Vagina (tissue), 2 donors: ENCODE results near the gene CDH6. TPM values are rescaled to one million over a fixed set of nuclear protein-coding genes. Genes with fewer than 3 reads are reported as not detected.

Source experiments
- DNase-seq, 2 donors: peaks; one replicate each; pipeline ENCODE4 v3.0.0-alpha.2; 2017; ENCODE audit errors: extremely low spot score in 2 of 2
- H3K27ac ChIP-seq: fragments of 200-600 bp; sonication (generic); one replicate; pipeline ENCODE4 v1.5.1; 2019
- H3K27me3 ChIP-seq: fragments of 200-600 bp; sonication (generic); one replicate; pipeline ENCODE4 v1.5.1; 2019
- H3K36me3 ChIP-seq, 2 donors: fragments of 200-600 bp; sonication (generic); one replicate each; pipeline ENCODE4 v1.5.1; 2017 to 2019
- H3K4me1 ChIP-seq: fragments of 200-600 bp; sonication (generic); one replicate; pipeline ENCODE4 v1.5.1; 2019
- H3K4me3 ChIP-seq, 2 donors: fragments of 200-600 bp; sonication (generic); 1 replicate in 1 of 2; 2 replicates in 1 of 2; pipeline ENCODE4 v1.5.1; 2016 to 2019
- H3K9me3 ChIP-seq: fragments of 200-600 bp; sonication (generic); one replicate; pipeline ENCODE4 v1.5.1; 2019
- CTCF ChIP-seq, 3 experiments: fragments of 450-650 bp in 2 of 3; fragments of 200-600 bp in 1 of 3; sonication (generic) in 1 of 3; IDR thresholded peaks; one replicate each; pipeline ENCODE4 v1.5.1; 2017 to 2019; ENCODE audit warnings: antibody characterized with exemption in 3 of 3, mild to moderate bottlenecking in 2 of 3, moderate library complexity in 2 of 3
- POLR2A ChIP-seq, 2 donors: fragments of 450-650 bp; IDR thresholded peaks; one replicate each; pipeline ENCODE4 v1.6.1; 2017; ENCODE audit warnings: antibody characterized with exemption in 2 of 2, mild to moderate bottlenecking in 2 of 2, moderate library complexity in 2 of 2
- POLR2AphosphoS5 ChIP-seq, 2 donors: sonication (generic); formaldehyde crosslinking; IDR thresholded peaks; one replicate each; pipeline ENCODE4 v1.9.0; 2017; ENCODE audit warnings: antibody characterized with exemption in 2 of 2, mild to moderate bottlenecking in 2 of 2, low read depth in 1 of 2; ENCODE audit not compliant: insufficient read depth in 1 of 2
- intact Hi-C: fragments of 100-400 bp; cut with DNase I; formaldehyde crosslinking; loops from one replicate; pipeline ENCODE4 v1.15.1; 2023
- total RNA-seq: library from RNA; depleted of rRNA; stranded (reverse); fragments of >200 nt; gene quantifications from one replicate; pipeline ENCODE4 v1.2.3, GENCODE V29; 2016

CDH6 gene
- total RNA-seq, 1 donor from 2014 or later, result 5.2 TPM

- H3K27ac ChIP-seq, result no peak overlapping the region
- intact Hi-C loops, result no loop called here
- TF ChIP-seq POLR2A (IDR thresholded peaks at IDR 0.05) (no peak), POLR2AphosphoS5 (IDR thresholded peaks at IDR 0.05; ENCODE audit: insufficient read depth in 1 of 2, low read depth in 1 of 2) (no peak), CTCF (IDR thresholded peaks at IDR 0.05) (no peak)
- H3K36me3 ChIP-seq, result no peaks in the 10 kb centered on the region
- H3K27me3 ChIP-seq, result no peaks in the 10 kb centered on the region
- no peak overlapping the region for H3K4me3 ChIP-seq
- H3K9me3 ChIP-seq, result no peaks in the 10 kb centered on the region
- H3K4me1 ChIP-seq, result no peaks in the 10 kb centered on the region
- DNase-seq, result no peak
These were observed 51.4 kb downstream of the CDH6 start for GRCh38 chr5:31244921-31245320.

- intact Hi-C loops, result no loop called here
- Histone ChIP-seq H3K4me3 (no peak overlapping the region), H3K27me3 (no peaks in the 10 kb centered on the region), H3K36me3 (no peaks in the 10 kb centered on the region), H3K4me1 (no peaks in the 10 kb centered on the region), H3K9me3 (no peaks in the 10 kb centered on the region), H3K27ac (no peak overlapping the region)
- TF ChIP-seq CTCF (IDR thresholded peaks at IDR 0.05) (no peak), POLR2AphosphoS5 (IDR thresholded peaks at IDR 0.05; ENCODE audit: insufficient read depth in 1 of 2, low read depth in 1 of 2) (no peak), POLR2A (IDR thresholded peaks at IDR 0.05) (no peak)
- no peak for DNase-seq
These were observed 53.9 kb downstream of the CDH6 start for GRCh38 chr5:31247381-31247780.

GRCh38 chr5:31250201-31250600 lies 56.7 kb downstream of the CDH6 start:
- no peak for DNase-seq
- Histone ChIP-seq H3K4me3 (no peak overlapping the region), H3K4me1 (no peaks in the 10 kb centered on the region), H3K36me3 (no peaks in the 10 kb centered on the region), H3K9me3 (no peaks in the 10 kb centered on the region), H3K27ac (no peak overlapping the region), H3K27me3 (no peaks in the 10 kb centered on the region)
- no peak for TF ChIP-seq POLR2AphosphoS5 (IDR thresholded peaks at IDR 0.05; ENCODE audit: insufficient read depth in 1 of 2, low read depth in 1 of 2)
- no peak for TF ChIP-seq POLR2A (IDR thresholded peaks at IDR 0.05)
- no peak for TF ChIP-seq CTCF (IDR thresholded peaks at IDR 0.05)
- intact Hi-C loops, result no loop called here

GRCh38 chr5:31251032-31251431 lies 57.5 kb downstream of the CDH6 start:
- H3K4me3 ChIP-seq, result no peak overlapping the region
- no peaks in the 10 kb centered on the region for H3K4me1 ChIP-seq
- intact Hi-C loops, result no loop called here
- H3K27ac ChIP-seq, result no peak overlapping the region
- H3K27me3 ChIP-seq, result no peaks in the 10 kb centered on the region
- no peaks in the 10 kb centered on the region for H3K36me3 ChIP-seq
- H3K9me3 ChIP-seq, result no peaks in the 10 kb centered on the region
- DNase-seq, result no peak
- TF ChIP-seq CTCF (IDR thresholded peaks at IDR 0.05) (no peak), POLR2A (IDR thresholded peaks at IDR 0.05) (no peak), POLR2AphosphoS5 (IDR thresholded peaks at IDR 0.05; ENCODE audit: insufficient read depth in 1 of 2, low read depth in 1 of 2) (no peak)

GRCh38 chr5:31255041-31255440 lies 61.6 kb downstream of the CDH6 start:
- intact Hi-C loops, result no loop called here
- H3K4me1 ChIP-seq, result no peaks in the 10 kb centered on the region
- DNase-seq, result no peak
- no peaks in the 10 kb centered on the region for H3K36me3 ChIP-seq
- no peaks in the 10 kb centered on the region for H3K27me3 ChIP-seq
- no peak overlapping the region for H3K4me3 ChIP-seq
- no peaks in the 10 kb centered on the region for H3K9me3 ChIP-seq
- TF ChIP-seq POLR2A (IDR thresholded peaks at IDR 0.05), result no peak
- no peak for TF ChIP-seq POLR2AphosphoS5 (IDR thresholded peaks at IDR 0.05; ENCODE audit: insufficient read depth in 1 of 2, low read depth in 1 of 2)
- TF ChIP-seq CTCF (IDR thresholded peaks at IDR 0.05), result no peak
- no peak overlapping the region for H3K27ac ChIP-seq
